Measurements from ENCODE around the gene HAGH.

The HAGH gene

GRCh38 chr16:1861730-1862129 is 35.1 kb upstream of the HAGH start:
- WGBS (ENCODE audit: extremely low coverage, insufficient coverage, insufficient read length): no CpG with 5 or more reads among the region's 5 CpGs

DNA sequence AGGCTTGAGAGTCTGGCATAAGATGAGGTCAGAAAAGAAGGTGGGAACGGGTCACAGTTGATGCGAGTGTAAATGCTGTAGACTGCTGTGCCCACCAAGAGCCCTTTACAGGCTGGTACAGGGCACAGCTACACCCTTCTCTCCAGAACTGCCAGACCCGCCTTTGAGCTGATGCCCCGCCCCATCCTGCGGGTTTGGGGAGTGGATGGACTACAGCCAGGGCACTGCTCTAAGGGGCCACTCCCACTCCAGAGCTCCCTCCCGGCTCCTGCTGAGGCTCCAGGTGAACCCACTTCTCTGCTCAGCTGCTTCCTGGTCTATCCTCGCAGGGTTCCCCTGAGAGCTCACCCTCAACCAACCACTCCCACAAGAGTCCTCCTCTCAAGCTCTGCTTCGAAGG is 33.0 kb upstream of the HAGH start:
- no peak overlapping the region for H3K9ac ChIP-seq (ENCODE audit: low read length)
- H3K79me1 ChIP-seq (ENCODE audit: low read length): no peaks in the 10 kb centered on the region
- no peak overlapping the region for H2BK12ac ChIP-seq (ENCODE audit: low read length)
- no peak overlapping the region for H3K4ac ChIP-seq (ENCODE audit: low read depth, low read length)
- no peak overlapping the region for H4K8ac ChIP-seq (ENCODE audit: low read depth, low read length)
- no peak overlapping the region for H3K14ac ChIP-seq (ENCODE audit: low read length)
- no peak overlapping the region for H2BK120ac ChIP-seq (ENCODE audit: insufficient read depth, low read length, poor library complexity)
- H3K4me1 ChIP-seq (ENCODE audit: control insufficient read depth in 1 of 2, insufficient read depth in 2 of 2, low read length in 2 of 2): no peaks in the 10 kb centered on the region
- H3K36me3 ChIP-seq (ENCODE audit: control insufficient read depth in 1 of 2, insufficient read depth in 2 of 2, low read length in 2 of 2): no peaks in the 10 kb centered on the region
- no peak overlapping the region for H3K4me2 ChIP-seq (ENCODE audit: low read length)
- H2AK5ac ChIP-seq (ENCODE audit: low read length): no peak overlapping the region
- WGBS (ENCODE audit: extremely low coverage, insufficient coverage, insufficient read length): no CpG with 5 or more reads among the region's 8 CpGs
- no peaks in the 10 kb centered on the region for H3K79me2 ChIP-seq (ENCODE audit: control insufficient read depth, insufficient read depth, low read length, poor library complexity)
- no peak overlapping the region for H4K12ac ChIP-seq (ENCODE audit: low read depth, low read length)
- H2AFZ ChIP-seq (ENCODE audit: insufficient read depth, low read length, poor library complexity): no peak overlapping the region
- H4K91ac ChIP-seq (ENCODE audit: low read depth, low read length): no peak overlapping the region
- no peak overlapping the region for H3K27ac ChIP-seq (ENCODE audit: low read depth, low read length)
- H3K18ac ChIP-seq (ENCODE audit: low read length): no peak overlapping the region
- H3K9me3 ChIP-seq (ENCODE audit: insufficient read depth, low read depth, low read length): no peaks in the 10 kb centered on the region
- H2BK5ac ChIP-seq (ENCODE audit: low read depth, low read length, poor library complexity): no peak overlapping the region
- H3K4me3 ChIP-seq (ENCODE audit: low read depth, low read length): no peak overlapping the region
- DNase-seq: no peak
- H3K23ac ChIP-seq (ENCODE audit: low read length): no peak overlapping the region
- peaks cover 6% of the 10 kb centered on the region for H3K27me3 ChIP-seq (ENCODE audit: insufficient read depth, low read length)

More at GRCh38 chr16:1861730-1862129, 35.1 kb upstream of the HAGH start:
- no peak overlapping the region for H3K4me2 ChIP-seq (ENCODE audit: low read length)
- no peak overlapping the region for H2BK5ac ChIP-seq (ENCODE audit: low read depth, low read length, poor library complexity)
- H3K4me3 ChIP-seq (ENCODE audit: low read depth, low read length): no peak overlapping the region
- H3K36me3 ChIP-seq (ENCODE audit: control insufficient read depth in 1 of 2, insufficient read depth in 2 of 2, low read length in 2 of 2): no peaks in the 10 kb centered on the region
- H3K79me1 ChIP-seq (ENCODE audit: low read length): no peaks in the 10 kb centered on the region
- no peak for DNase-seq
- no peaks in the 10 kb centered on the region for H3K4me1 ChIP-seq (ENCODE audit: control insufficient read depth in 1 of 2, insufficient read depth in 2 of 2, low read length in 2 of 2)
- H3K18ac ChIP-seq (ENCODE audit: low read length): no peak overlapping the region
- H3K79me2 ChIP-seq (ENCODE audit: control insufficient read depth, insufficient read depth, low read length, poor library complexity): no peaks in the 10 kb centered on the region
- H2AK5ac ChIP-seq (ENCODE audit: low read length): no peak overlapping the region
- H2BK120ac ChIP-seq (ENCODE audit: insufficient read depth, low read length, poor library complexity): no peak overlapping the region
- H3K9ac ChIP-seq (ENCODE audit: low read length): no peak overlapping the region
- H3K4ac ChIP-seq (ENCODE audit: low read depth, low read length): no peak overlapping the region
- no peak overlapping the region for H4K8ac ChIP-seq (ENCODE audit: low read depth, low read length)
- no peak overlapping the region for H3K23ac ChIP-seq (ENCODE audit: low read length)
- no peak overlapping the region for H3K27ac ChIP-seq (ENCODE audit: low read depth, low read length)
- H4K91ac ChIP-seq (ENCODE audit: low read depth, low read length): no peak overlapping the region
- H2AFZ ChIP-seq (ENCODE audit: insufficient read depth, low read length, poor library complexity): no peak overlapping the region
- no peak overlapping the region for H2BK12ac ChIP-seq (ENCODE audit: low read length)
- no peak overlapping the region for H3K14ac ChIP-seq (ENCODE audit: low read length)
- H4K12ac ChIP-seq (ENCODE audit: low read depth, low read length): no peak overlapping the region
- H3K27me3 ChIP-seq (ENCODE audit: insufficient read depth, low read length): peaks cover 6% of the 10 kb centered on the region
- no peaks in the 10 kb centered on the region for H3K9me3 ChIP-seq (ENCODE audit: insufficient read depth, low read depth, low read length)

DNA sequence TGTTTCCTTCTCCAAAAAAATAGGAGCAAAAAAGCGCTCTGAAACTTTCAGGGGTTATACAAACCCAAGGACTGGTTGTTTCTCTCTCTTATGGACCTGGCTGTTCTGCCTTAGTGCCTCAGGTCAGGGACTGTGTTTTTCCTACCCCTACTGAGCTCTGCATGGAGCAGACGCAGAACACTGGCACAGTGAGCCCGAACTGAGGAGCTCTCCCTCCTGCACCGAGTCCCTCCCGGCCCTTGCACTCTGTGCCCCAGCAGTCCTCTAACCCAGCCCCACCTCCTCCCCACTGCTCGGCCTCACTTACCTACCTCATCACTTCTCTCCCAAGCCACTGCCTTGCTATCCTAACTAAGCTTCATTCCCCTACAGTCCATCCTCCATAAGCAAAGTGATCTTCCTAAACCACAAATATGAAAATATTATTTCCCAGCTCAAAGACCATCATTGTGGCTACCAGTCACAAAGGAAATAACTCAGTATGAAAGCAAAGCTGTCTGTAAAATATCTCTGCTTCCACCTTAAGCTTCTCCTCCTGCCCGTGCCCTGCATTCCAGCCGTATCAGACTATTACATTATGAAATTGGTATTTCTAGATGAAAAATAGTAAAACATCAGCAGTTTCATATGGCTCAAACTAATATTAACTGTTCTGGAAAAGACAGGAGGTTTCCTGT is 31.7 kb upstream of the HAGH start:
- Histone ChIP-seq H4K91ac (ENCODE audit: low read depth, low read length) (no peak overlapping the region), H2BK5ac (ENCODE audit: low read depth, low read length, poor library complexity) (no peak overlapping the region), H2BK120ac (ENCODE audit: insufficient read depth, low read length, poor library complexity) (no peak overlapping the region), H3K27ac (ENCODE audit: low read depth, low read length) (no peak overlapping the region), H4K8ac (ENCODE audit: low read depth, low read length) (no peak overlapping the region), H3K79me2 (ENCODE audit: control insufficient read depth, insufficient read depth, low read length, poor library complexity) (no peaks in the 10 kb centered on the region), H2BK12ac (ENCODE audit: low read length) (no peak overlapping the region), H3K9ac (ENCODE audit: low read length) (no peak overlapping the region), H3K4me2 (ENCODE audit: low read length) (no peak overlapping the region), H3K4ac (ENCODE audit: low read depth, low read length) (no peak overlapping the region), H3K23ac (ENCODE audit: low read length) (no peak overlapping the region), H3K36me3 (ENCODE audit: control insufficient read depth in 1 of 2, insufficient read depth in 2 of 2, low read length in 2 of 2) (no peaks in the 10 kb centered on the region), H3K4me1 (ENCODE audit: control insufficient read depth in 1 of 2, insufficient read depth in 2 of 2, low read length in 2 of 2) (no peaks in the 10 kb centered on the region), H3K18ac (ENCODE audit: low read length) (no peak overlapping the region), H4K12ac (ENCODE audit: low read depth, low read length) (no peak overlapping the region), H3K9me3 (ENCODE audit: insufficient read depth, low read depth, low read length) (no peaks in the 10 kb centered on the region), H2AK5ac (ENCODE audit: low read length) (no peak overlapping the region), H3K27me3 (ENCODE audit: insufficient read depth, low read length) (peaks cover 6% of the 10 kb centered on the region), H3K14ac (ENCODE audit: low read length) (no peak overlapping the region), H3K79me1 (ENCODE audit: low read length) (no peaks in the 10 kb centered on the region), H3K4me3 (ENCODE audit: low read depth, low read length) (no peak overlapping the region), H2AFZ (ENCODE audit: insufficient read depth, low read length, poor library complexity) (no peak overlapping the region)
- whole genome bisulfite sequencing (ENCODE audit: extremely low coverage, insufficient coverage, insufficient read length): no CpG with 5 or more reads among the region's 8 CpGs
- DNase-seq: no peak

- no peak overlapping the region for H3K18ac ChIP-seq (ENCODE audit: low read length)
- no peak for DNase-seq
- H3K36me3 ChIP-seq (ENCODE audit: control insufficient read depth in 1 of 2, insufficient read depth in 2 of 2, low read length in 2 of 2): no peaks in the 10 kb centered on the region
- H3K4me1 ChIP-seq (ENCODE audit: control insufficient read depth in 1 of 2, insufficient read depth in 2 of 2, low read length in 2 of 2): no peaks in the 10 kb centered on the region
- no peaks in the 10 kb centered on the region for H3K9me3 ChIP-seq (ENCODE audit: insufficient read depth, low read depth, low read length)
- no peak overlapping the region for H3K4me2 ChIP-seq (ENCODE audit: low read length)
- no peak overlapping the region for H3K4me3 ChIP-seq (ENCODE audit: low read depth, low read length)
- H2BK120ac ChIP-seq (ENCODE audit: insufficient read depth, low read length, poor library complexity): no peak overlapping the region
- no peak overlapping the region for H4K91ac ChIP-seq (ENCODE audit: low read depth, low read length)
- H2AFZ ChIP-seq (ENCODE audit: insufficient read depth, low read length, poor library complexity): no peak overlapping the region
- no peak overlapping the region for H2BK12ac ChIP-seq (ENCODE audit: low read length)
- H3K4ac ChIP-seq (ENCODE audit: low read depth, low read length): no peak overlapping the region
- H3K14ac ChIP-seq (ENCODE audit: low read length): no peak overlapping the region
- WGBS (ENCODE audit: extremely low coverage, insufficient coverage, insufficient read length): no CpG with 5 or more reads among the region's 5 CpGs
- no peak overlapping the region for H3K9ac ChIP-seq (ENCODE audit: low read length)
- H3K79me2 ChIP-seq (ENCODE audit: control insufficient read depth, insufficient read depth, low read length, poor library complexity): no peaks in the 10 kb centered on the region
- H3K27me3 ChIP-seq (ENCODE audit: insufficient read depth, low read length): peaks cover 6% of the 10 kb centered on the region
- H3K27ac ChIP-seq (ENCODE audit: low read depth, low read length): no peak overlapping the region
- no peaks in the 10 kb centered on the region for H3K79me1 ChIP-seq (ENCODE audit: low read length)
- no peak overlapping the region for H2BK5ac ChIP-seq (ENCODE audit: low read depth, low read length, poor library complexity)
- H2AK5ac ChIP-seq (ENCODE audit: low read length): no peak overlapping the region
- no peak overlapping the region for H4K8ac ChIP-seq (ENCODE audit: low read depth, low read length)
- no peak overlapping the region for H3K23ac ChIP-seq (ENCODE audit: low read length)
- H4K12ac ChIP-seq (ENCODE audit: low read depth, low read length): no peak overlapping the region
These were observed 30.9 kb upstream of the HAGH start for GRCh38 chr16:1857433-1858097.
